ENCODE data around the gene AHDC1.

DNA sequence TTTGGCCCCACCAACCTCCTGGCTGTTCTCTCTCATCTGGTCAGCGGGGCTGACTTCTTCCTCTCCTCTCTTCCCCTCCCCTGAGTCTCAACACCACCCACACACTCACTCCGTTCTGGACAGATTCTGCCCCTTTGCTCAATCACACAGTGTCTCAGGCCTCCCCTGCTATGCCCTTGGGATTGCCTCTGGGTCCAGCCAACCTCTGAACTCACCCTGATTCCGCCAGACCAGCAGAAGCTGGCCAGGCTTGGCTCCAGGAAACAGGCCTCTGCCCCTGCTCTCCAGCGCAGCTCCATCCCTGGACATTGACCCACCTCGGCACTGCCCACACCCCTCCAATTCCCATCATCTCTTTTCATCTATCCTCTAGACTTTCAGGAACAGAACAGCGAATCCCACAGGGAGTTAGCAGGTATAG, 22.1 kb downstream of the AHDC1 start:
- no peak for TF ChIP-seq REST (IDR thresholded peaks at IDR 0.05; ENCODE audit: borderline replicate concordance)
- no peak for TF ChIP-seq EP300 (conservative IDR thresholded peaks at IDR 0.05; ENCODE audit: poor library complexity, severe bottlenecking)
- no peak for TF ChIP-seq MXI1 (conservative IDR thresholded peaks at IDR 0.05; ENCODE audit: poor library complexity, severe bottlenecking)
- no peak for TF ChIP-seq SMC3 (conservative IDR thresholded peaks at IDR 0.05; ENCODE audit: poor library complexity)

Data from neural cell (in vitro differentiated cells).